Cardiac atrium fibroblast (primary cell): ENCODE results near the gene RTL5. TPM values are rescaled to one million over a fixed set of nuclear protein-coding genes. Genes with fewer than 3 reads are reported as not detected.

Experiments
- total RNA-seq: library from RNA; depleted of rRNA; stranded (reverse); fragments of >200 nt; gene quantifications from 2 replicates; pipeline ENCODE4 v1.2.3, GENCODE V29; 2015

Gene RTL5
- total RNA-seq = 1.3 and 2.6 TPM in 2 replicates

DNA sequence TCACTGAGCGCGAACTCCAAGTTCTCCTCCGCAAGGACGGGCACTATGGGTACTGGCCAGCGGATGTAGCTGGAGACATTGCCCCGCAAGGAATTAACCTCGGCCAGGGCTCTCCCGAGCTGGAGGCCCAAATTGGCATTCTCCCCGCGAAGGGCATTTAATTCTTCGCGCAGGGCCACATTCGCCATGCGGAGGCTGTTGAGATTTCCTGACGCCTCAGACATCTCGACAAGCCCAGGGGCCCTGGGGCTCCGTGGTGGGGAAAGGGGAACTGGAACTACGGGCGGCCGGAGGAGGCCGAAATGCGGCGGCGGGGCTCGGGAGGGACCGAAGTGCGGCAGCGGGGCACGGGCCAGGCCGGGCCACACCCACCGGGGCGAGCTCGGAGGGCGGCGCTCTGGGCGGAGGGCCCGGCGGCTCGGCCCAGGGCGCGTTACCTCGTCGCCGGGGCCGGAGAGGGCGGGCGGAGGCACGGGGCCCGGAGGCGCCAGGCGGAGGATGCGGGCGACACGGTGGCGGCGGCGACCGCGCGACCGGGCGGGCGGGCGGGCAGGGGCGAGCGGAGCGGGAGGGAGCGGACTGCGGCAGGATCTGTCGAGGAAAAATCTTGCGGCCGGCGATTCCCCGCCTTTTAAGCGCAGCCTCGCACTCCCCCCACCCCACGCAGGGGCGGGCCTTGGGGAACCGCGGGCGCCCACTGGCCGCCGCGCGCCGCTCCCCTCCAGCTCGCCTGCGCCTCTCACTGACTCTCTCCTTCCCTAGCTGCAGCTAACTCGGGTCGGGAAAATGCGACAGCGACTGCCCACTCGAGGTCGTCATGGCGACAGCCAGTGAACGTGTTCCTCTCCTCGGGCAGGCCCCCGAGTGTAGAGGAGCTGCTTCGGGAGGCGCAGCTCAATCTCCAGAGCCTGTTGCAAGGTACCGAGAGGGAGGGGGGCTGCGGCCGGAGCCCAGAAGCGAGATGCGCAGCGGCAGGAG, at the start of gene RTL5:
Gene RTL5, minus strand, starts transcription at position 599 of the 978 bp plus-strand sequence.

Other genes with a start within 250 kb of the RTL5 start
- 0.18 and 0.81 TPM in 2 replicates for gene NHSL2, start 221.1 kb downstream of the RTL5 start, total RNA-seq
- gene PIN4, start 49.8 kb upstream of the RTL5 start, total RNA-seq = 4.9 and 6.1 TPM in 2 replicates
- gene ERCC6L, start 107.1 kb upstream of the RTL5 start, total RNA-seq = 0.36 and 1.8 TPM in 2 replicates
- 830 and 954 TPM in 2 replicates for gene RPS4X, start 145.3 kb upstream of the RTL5 start, total RNA-seq
- not detected in 2 replicates for gene CITED1, start 174.0 kb upstream of the RTL5 start, total RNA-seq